ENCODE results near the gene CPLANE1. TPM values are rescaled to one million over a fixed set of nuclear protein-coding genes. Genes with fewer than 3 reads are reported as not detected.

CPLANE1 gene
- total and polyA plus RNA-seq, 10 of the 15 experiments (the other 5 are each of a cell fraction or from before 2014, with no cell fraction given) = 1.7 to 14.8 (median 6.7) TPM

DNA sequence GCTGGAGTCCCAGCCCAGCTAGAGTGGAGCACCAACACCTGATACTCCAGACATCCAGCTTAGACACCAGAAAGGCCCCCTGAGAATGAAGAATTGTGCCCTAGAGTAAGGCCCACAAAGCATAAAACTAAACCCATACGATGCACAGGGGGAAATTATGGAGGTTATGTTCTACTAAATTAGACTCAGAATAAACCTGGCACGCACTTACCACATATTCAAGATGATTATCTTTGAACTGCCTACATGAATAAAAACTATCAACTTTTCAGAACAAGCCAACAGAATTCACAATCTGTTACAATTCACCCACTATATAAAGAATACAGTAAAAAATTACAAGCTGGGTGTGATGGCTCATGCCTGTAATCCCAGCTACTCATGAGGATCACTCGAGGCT lies 168.5 kb downstream of the CPLANE1 start:
- POLR2A ChIA-PET = interaction anchor here (0.6 kb wide), 1 partner anchor 9 kb away, joined by 3 read pairs; no protein-coding TSS in a partner anchor
- intact Hi-C loops (cut with micrococcal nuclease; ENCODE audit: unreplicated experiment) (no loop called here), in situ Hi-C loops (cut with MboI) (no loop called here)
- Histone ChIP-seq H3K4me3 (no peak overlapping the region), H3K4me1 (ENCODE audit: control insufficient read depth, insufficient read depth, low read length) (no peaks in the 10 kb centered on the region), H3K27ac (ENCODE audit: control insufficient read depth, insufficient read depth) (no peak overlapping the region), H3K79me2 (ENCODE audit: control insufficient read depth, insufficient read depth, low read length) (no peaks in the 10 kb centered on the region), H2AFZ (ENCODE audit: control insufficient read depth, low read depth, low read length) (no peak overlapping the region), H3K9me3 (replicated peaks; ENCODE audit: control insufficient read depth, insufficient read depth, low read length) (no peaks in the 10 kb centered on the region), H3K9ac (ENCODE audit: control insufficient read depth, insufficient read depth, low read length) (no peak overlapping the region), H4K20me1 (ENCODE audit: control insufficient read depth, insufficient read depth) (no peaks in the 10 kb centered on the region), H3K27me3 (replicated peaks in 1 of 2; ENCODE audit: control insufficient read depth in 2 of 2, insufficient read depth in 2 of 2, low read length in 1 of 2) (no peaks in the 10 kb centered on the region), H3K4me2 (ENCODE audit: control insufficient read depth, insufficient read depth) (no peak overlapping the region), H3K36me3 (ENCODE audit: control insufficient read depth in 2 of 2, insufficient read depth in 2 of 2, low read length in 1 of 2) (no peaks in the 10 kb centered on the region)
- no peak for TF ChIP-seq MTA2 (IDR thresholded peaks at IDR 0.05; ENCODE audit: low read depth)
- TF ChIP-seq RAD51 (IDR thresholded peaks at IDR 0.05) = no peak
- no TSS peak for BruUV-seq (replicated peaks)
- WGBS (ENCODE audit: insufficient coverage, insufficient replicate concordance, low lambda C conversion rate, missing lambda C conversion rate) = 95% methylated on average over 3 of the region's 3 CpGs
- ATAC-seq (no peak), DNase-seq (ENCODE audit: low read depth, low spot score) (no peak), FAIRE-seq (no peak)
- SMC1A ChIA-PET (ENCODE audit: uncharacterized antibody, unreplicated experiment) = interaction anchor here (0.6 to 1.9 kb wide), 6 partner anchors 8 to 77 kb away, joined by 3 to 8 read pairs (median 3); no protein-coding TSS in a partner anchor
- CTCF ChIA-PET = interaction anchor here (1.3 kb wide), 1 partner anchor 21 kb away, joined by 3 read pairs; no protein-coding TSS in a partner anchor
- RAD21 ChIA-PET (ENCODE audit: unreplicated experiment) = no interaction called here

GRCh38 chr5:37077146-37077545 lies 172.0 kb downstream of the CPLANE1 start:
- no peaks in the 10 kb centered on the region for H3K79me2 ChIP-seq (ENCODE audit: control insufficient read depth, insufficient read depth, low read length)
- ChIA-PET RAD21 (ENCODE audit: unreplicated experiment) (no interaction called here), SMC1A (ENCODE audit: uncharacterized antibody, unreplicated experiment) (no interaction called here), POLR2A (no interaction called here), CTCF (no interaction called here)
- in situ Hi-C loops (cut with MboI) = no loop called here
- no peak overlapping the region for H3K4me3 ChIP-seq
- ATAC-seq = no peak
- no peaks in the 10 kb centered on the region for H3K27me3 ChIP-seq (replicated peaks in 1 of 2; ENCODE audit: control insufficient read depth in 2 of 2, insufficient read depth in 2 of 2, low read length in 1 of 2)
- BruUV-seq (replicated peaks) = no TSS peak
- no peak overlapping the region for H3K27ac ChIP-seq (ENCODE audit: control insufficient read depth, insufficient read depth)
- intact Hi-C loops (cut with micrococcal nuclease; ENCODE audit: unreplicated experiment) = no loop called here
- WGBS (ENCODE audit: insufficient coverage, insufficient replicate concordance, low lambda C conversion rate, missing lambda C conversion rate) = 44% methylated on average over 1 of the region's 1 CpG
- DNase-seq (ENCODE audit: low read depth, low spot score) = no peak
- no peak overlapping the region for H3K4me2 ChIP-seq (ENCODE audit: control insufficient read depth, insufficient read depth)
- no peak overlapping the region for H2AFZ ChIP-seq (ENCODE audit: control insufficient read depth, low read depth, low read length)
- H4K20me1 ChIP-seq (ENCODE audit: control insufficient read depth, insufficient read depth) = no peaks in the 10 kb centered on the region
- H3K4me1 ChIP-seq (ENCODE audit: control insufficient read depth, insufficient read depth, low read length) = no peaks in the 10 kb centered on the region
- no peaks in the 10 kb centered on the region for H3K36me3 ChIP-seq (ENCODE audit: control insufficient read depth in 2 of 2, insufficient read depth in 2 of 2, low read length in 1 of 2)
- no peak for FAIRE-seq
- no peak overlapping the region for H3K9ac ChIP-seq (ENCODE audit: control insufficient read depth, insufficient read depth, low read length)
- no peaks in the 10 kb centered on the region for H3K9me3 ChIP-seq (replicated peaks; ENCODE audit: control insufficient read depth, insufficient read depth, low read length)
- TF ChIP-seq CHD1 (IDR thresholded peaks at IDR 0.05; ENCODE audit: low read depth, low read length) (no peak), MEF2B (IDR thresholded peaks at IDR 0.05; ENCODE audit: partially characterized antibody, poor library complexity, severe bottlenecking) (no peak), MAX (IDR thresholded peaks at IDR 0.05; ENCODE audit: low read depth, low read length) (no peak), ZNF384 (IDR thresholded peaks at IDR 0.05; ENCODE audit: borderline replicate concordance, low read depth, low read length) (no peak), ATF7 (IDR thresholded peaks at IDR 0.05; ENCODE audit: low read depth) (no peak), EGR1 (IDR thresholded peaks at IDR 0.05; ENCODE audit: borderline replicate concordance in 1 of 2, low read depth in 2 of 2, low read length in 2 of 2) (no peak), ZBTB11 (CRISPR knock-in tag; IDR thresholded peaks at IDR 0.05) (no peak), RELA (IDR thresholded peaks at IDR 0.05; ENCODE audit: borderline replicate concordance, partially characterized antibody) (no peak), TBL1XR1 (IDR thresholded peaks at IDR 0.05; ENCODE audit: low read depth, low read length) (no peak), ZNF274 (IDR thresholded peaks at IDR 0.05; ENCODE audit: insufficient read depth, insufficient read length) (no peak), ESRRA (IDR thresholded peaks at IDR 0.05; ENCODE audit: low read length) (no peak)
- TF ChIP-seq, protein P1, sequence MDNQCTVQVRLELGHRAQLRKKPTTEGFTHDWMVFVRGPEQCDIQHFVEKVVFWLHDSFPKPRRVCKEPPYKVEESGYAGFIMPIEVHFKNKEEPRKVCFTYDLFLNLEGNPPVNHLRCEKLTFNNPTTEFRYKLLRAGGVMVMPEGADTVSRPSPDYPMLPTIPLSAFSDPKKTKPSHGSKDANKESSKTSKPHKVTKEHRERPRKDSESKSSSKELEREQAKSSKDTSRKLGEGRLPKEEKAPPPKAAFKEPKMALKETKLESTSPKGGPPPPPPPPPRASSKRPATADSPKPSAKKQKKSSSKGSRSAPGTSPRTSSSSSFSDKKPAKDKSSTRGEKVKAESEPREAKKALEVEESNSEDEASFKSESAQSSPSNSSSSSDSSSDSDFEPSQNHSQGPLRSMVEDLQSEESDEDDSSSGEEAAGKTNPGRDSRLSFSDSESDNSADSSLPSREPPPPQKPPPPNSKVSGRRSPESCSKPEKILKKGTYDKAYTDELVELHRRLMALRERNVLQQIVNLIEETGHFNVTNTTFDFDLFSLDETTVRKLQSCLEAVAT (IDR thresholded peaks at IDR 0.05) = no peak
